Measurements from ENCODE around the gene APMAP.
A peak's percentile ranks its signal among the peaks of the same experiment; 100 is the strongest.
"Not testable (repeated sequence)": the region's sequence is repeated elsewhere in the genome, so short reads cannot be mapped to it uniquely, and the experiment has no call there.

Gene APMAP

GRCh38 chr20:25008388-25009217 is 16.1 kb upstream of the APMAP start:
- no peak for DNase-seq (ENCODE audit: low read depth in 1 of 2, low spot score in 1 of 2)

- DNase-seq (ENCODE audit: low read depth in 1 of 2, low spot score in 1 of 2): no peak
Observed at GRCh38 chr20:25007491-25008305, 15.1 kb upstream of the APMAP start.

- DNase-seq (ENCODE audit: low read depth in 1 of 2, low spot score in 1 of 2): no peak
Observed at GRCh38 chr20:25006431-25007167, 14.0 kb upstream of the APMAP start.

GRCh38 chr20:25005661-25006060 is 13.1 kb upstream of the APMAP start:
- no peak for DNase-seq (ENCODE audit: low read depth in 1 of 2, low spot score in 1 of 2)

- DNase-seq (ENCODE audit: low read depth in 1 of 2, low spot score in 1 of 2): no peak
Observed at GRCh38 chr20:25005220-25005619, 12.7 kb upstream of the APMAP start.

GRCh38 chr20:25003002-25003401 is 10.5 kb upstream of the APMAP start:
- no peak for DNase-seq (ENCODE audit: low read depth in 1 of 2, low spot score in 1 of 2)

- DNase-seq (ENCODE audit: low read depth in 1 of 2, low spot score in 1 of 2): not testable (repeated sequence)
Observed at GRCh38 chr20:25001323-25001722, 8.8 kb upstream of the APMAP start.

GRCh38 chr20:25000268-25000801 is 7.8 kb upstream of the APMAP start:
- DNase-seq (ENCODE audit: low read depth in 1 of 2, low spot score in 1 of 2): no peak

GRCh38 chr20:24999568-24999967 is 7.0 kb upstream of the APMAP start:
- DNase-seq (ENCODE audit: low read depth in 1 of 2, low spot score in 1 of 2): no peak

- no peak for DNase-seq (ENCODE audit: low read depth in 1 of 2, low spot score in 1 of 2)
Observed at GRCh38 chr20:24998631-24999445, 6.3 kb upstream of the APMAP start.

- no peak for DNase-seq (ENCODE audit: low read depth in 1 of 2, low spot score in 1 of 2)
Observed at GRCh38 chr20:24998121-24998520, 5.6 kb upstream of the APMAP start.

GRCh38 chr20:24996449-24997377 is 4.2 kb upstream of the APMAP start:
- no peak for DNase-seq (ENCODE audit: low read depth in 1 of 2, low spot score in 1 of 2)

GRCh38 chr20:24995741-24996448 is 3.3 kb upstream of the APMAP start:
- no peak for DNase-seq (ENCODE audit: low read depth in 1 of 2, low spot score in 1 of 2)

- peak; percentile 72 to 81 for DNase-seq (ENCODE audit: low read depth in 1 of 2, low spot score in 1 of 2)
Observed at GRCh38 chr20:24994470-24995368, 2.2 kb upstream of the APMAP start.

GRCh38 chr20:24994186-24994465 is 1.6 kb upstream of the APMAP start:
- DNase-seq (ENCODE audit: low read depth in 1 of 2, low spot score in 1 of 2): no peak

GRCh38 chr20:24993337-24994185 is 1.0 kb upstream of the APMAP start:
- DNase-seq (ENCODE audit: low read depth in 1 of 2, low spot score in 1 of 2): no peak

GRCh38 chr20:24991897-24992486 is 559 bp downstream of the APMAP start:
- no peak for DNase-seq (ENCODE audit: low read depth in 1 of 2, low spot score in 1 of 2)
